HepG2 (cell line): ENCODE data around the gene ZMYM3. TPM values are rescaled to one million over a fixed set of nuclear protein-coding genes. Genes with fewer than 3 reads are reported as not detected.

Experiments used
- EHMT2 ChIP-seq: fragments of 200-600 bp; sonication (generic); IDR thresholded peaks from 2 replicates; pipeline ENCODE4 v1.7.0; 2017; ENCODE audit warnings: antibody characterized with exemption, low read depth, low read length, borderline replicate concordance
- HNRNPLL ChIP-seq: fragments of 200-400 bp; formaldehyde crosslinking; IDR thresholded peaks from 2 replicates; pipeline ENCODE4 v1.6.1; 2017; ENCODE audit warnings: mild to moderate bottlenecking, low read depth, low read length; ENCODE audit not compliant: poor library complexity, severe bottlenecking
- KLF9 ChIP-seq: IDR thresholded peaks from 2 replicates; pipeline ENCODE4 v1.6.1; 2016; ENCODE audit warnings: low read depth
- POGZ ChIP-seq: sonication (generic); formaldehyde crosslinking; IDR thresholded peaks from 2 replicates; pipeline ENCODE4 v1.4.0; 2020; ENCODE audit warnings: mild to moderate bottlenecking, missing genetic modification reagents
- STAG1 ChIP-seq: sonication (generic); formaldehyde crosslinking; IDR thresholded peaks from 2 replicates; pipeline ENCODE4 v1.4.0; 2020; ENCODE audit warnings: missing genetic modification reagents
- TMF1 ChIP-seq: sonication (generic); formaldehyde crosslinking; IDR thresholded peaks from 2 replicates; pipeline ENCODE4 v1.8.1; 2022; ENCODE audit warnings: low read depth, missing genetic modification reagents
- ZBTB8A ChIP-seq: sonication (generic); formaldehyde crosslinking; IDR thresholded peaks from 2 replicates; pipeline ENCODE4 v1.4.0; 2020; ENCODE audit warnings: mild to moderate bottlenecking, low read depth, missing genetic modification reagents, borderline replicate concordance
- ZNF224 ChIP-seq: sonication (generic); formaldehyde crosslinking; IDR thresholded peaks from 2 replicates; pipeline ENCODE4 v1.5.0; 2020; ENCODE audit warnings: mild to moderate bottlenecking, missing genetic modification reagents
- ZNF776 ChIP-seq: sonication (generic); formaldehyde crosslinking; IDR thresholded peaks from 2 replicates; pipeline ENCODE4 v1.4.0; 2020; ENCODE audit warnings: mild to moderate bottlenecking, missing genetic modification reagents
- polyA plus RNA-seq, 8 experiments: library from polyadenylated mRNA; depleted of rRNA in 3 of 8; stranded (reverse) in 7 of 8; unstranded in 1 of 8; fragments of >200 nt; fragmentation: Illumina TruSeq in 4 of 8; extraction: Trizol in 4 of 8; gene quantifications; 2 replicates each; pipeline versions ENCODE4 v1.2.1 to v1.2.3, GENCODE V29; 2011 to 2016; ENCODE audit warnings: low read depth in 4 of 8, missing spikeins in 1 of 8, mixed read lengths in 1 of 8; ENCODE audit not compliant: insufficient read depth in 1 of 8
- total RNA-seq, 5 experiments: library from RNA; depleted of rRNA; stranded (reverse); fragments of >200 nt; fragmentation: Illumina TruSeq; extraction: Trizol; gene quantifications; 2 replicates each; pipeline ENCODE4 v1.2.3, GENCODE V29; 2016; ENCODE audit warnings: low read depth in 1 of 5
- TF ChIP-seq, protein P1 (sequence below): sonication (generic); formaldehyde crosslinking; IDR thresholded peaks from 2 replicates; pipeline ENCODE4 v1.4.0; 2020; ENCODE audit warnings: missing genetic modification reagents
- TF ChIP-seq, protein P2 (sequence below): sonication (generic); formaldehyde crosslinking; IDR thresholded peaks from 2 replicates; pipeline ENCODE4 v1.4.0; 2020; ENCODE audit warnings: missing genetic modification reagents
- TF ChIP-seq, protein P3 (sequence below): sonication (generic); formaldehyde crosslinking; IDR thresholded peaks from 2 replicates; pipeline ENCODE4 v1.9.0; 2022; ENCODE audit warnings: missing genetic modification reagents, mild to moderate bottlenecking, borderline replicate concordance
- TF ChIP-seq, protein P4 (sequence below): sonication (generic); formaldehyde crosslinking; IDR thresholded peaks from 2 replicates; pipeline ENCODE4 v1.5.1; 2020; ENCODE audit warnings: mild to moderate bottlenecking, missing genetic modification reagents, moderate library complexity
- TF ChIP-seq, protein P5 (sequence below): sonication (generic); formaldehyde crosslinking; IDR thresholded peaks from 2 replicates; pipeline ENCODE4 v1.4.0; 2020; ENCODE audit warnings: missing genetic modification reagents

Gene ZMYM3
- total and polyA plus RNA-seq, 2 of the 13 experiments (the other 11 are each of a cell fraction or from before 2014, with no cell fraction given), result 26.4 to 35.4 TPM

DNA sequence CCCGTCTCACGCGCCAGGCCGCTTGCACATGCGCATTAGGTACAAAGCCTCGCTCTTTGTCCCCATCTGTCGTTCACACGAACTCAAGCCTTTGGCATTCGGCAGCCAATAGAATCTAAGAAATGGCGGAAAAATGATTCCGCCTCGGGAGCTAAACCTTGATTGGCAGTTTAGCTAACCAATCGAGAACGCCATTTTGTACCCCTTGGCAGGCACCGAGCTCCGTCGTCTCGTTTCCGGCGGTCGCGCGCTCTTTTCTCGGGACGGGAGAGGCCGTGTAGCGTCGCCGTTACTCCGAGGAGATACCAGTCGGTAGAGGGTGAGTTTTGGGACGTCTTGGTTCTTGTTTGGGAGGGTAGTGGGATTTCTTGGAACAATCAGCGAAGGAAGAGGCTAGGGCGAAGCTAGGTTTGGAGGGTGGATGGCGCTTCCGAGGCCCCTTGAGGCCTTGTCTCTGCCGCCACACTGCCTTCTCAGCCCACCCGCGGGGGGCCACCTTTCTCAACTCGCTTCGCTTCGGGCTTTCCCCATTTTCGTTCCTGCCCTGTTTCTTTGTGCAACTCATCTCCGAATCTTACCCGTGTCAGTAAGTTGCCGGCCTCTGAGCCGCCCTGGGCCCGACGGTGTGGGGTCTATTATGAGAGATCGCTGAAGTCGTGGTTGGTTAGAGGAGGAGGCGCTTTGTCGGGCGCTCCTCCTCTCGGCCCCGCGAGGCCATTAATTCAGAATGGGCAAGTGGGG lies 29.6 kb upstream of the ZMYM3 start, which contains the start of gene NONO (continued):
- peak; percentile 6 for TF ChIP-seq HNRNPLL
- TF ChIP-seq, protein P1, sequence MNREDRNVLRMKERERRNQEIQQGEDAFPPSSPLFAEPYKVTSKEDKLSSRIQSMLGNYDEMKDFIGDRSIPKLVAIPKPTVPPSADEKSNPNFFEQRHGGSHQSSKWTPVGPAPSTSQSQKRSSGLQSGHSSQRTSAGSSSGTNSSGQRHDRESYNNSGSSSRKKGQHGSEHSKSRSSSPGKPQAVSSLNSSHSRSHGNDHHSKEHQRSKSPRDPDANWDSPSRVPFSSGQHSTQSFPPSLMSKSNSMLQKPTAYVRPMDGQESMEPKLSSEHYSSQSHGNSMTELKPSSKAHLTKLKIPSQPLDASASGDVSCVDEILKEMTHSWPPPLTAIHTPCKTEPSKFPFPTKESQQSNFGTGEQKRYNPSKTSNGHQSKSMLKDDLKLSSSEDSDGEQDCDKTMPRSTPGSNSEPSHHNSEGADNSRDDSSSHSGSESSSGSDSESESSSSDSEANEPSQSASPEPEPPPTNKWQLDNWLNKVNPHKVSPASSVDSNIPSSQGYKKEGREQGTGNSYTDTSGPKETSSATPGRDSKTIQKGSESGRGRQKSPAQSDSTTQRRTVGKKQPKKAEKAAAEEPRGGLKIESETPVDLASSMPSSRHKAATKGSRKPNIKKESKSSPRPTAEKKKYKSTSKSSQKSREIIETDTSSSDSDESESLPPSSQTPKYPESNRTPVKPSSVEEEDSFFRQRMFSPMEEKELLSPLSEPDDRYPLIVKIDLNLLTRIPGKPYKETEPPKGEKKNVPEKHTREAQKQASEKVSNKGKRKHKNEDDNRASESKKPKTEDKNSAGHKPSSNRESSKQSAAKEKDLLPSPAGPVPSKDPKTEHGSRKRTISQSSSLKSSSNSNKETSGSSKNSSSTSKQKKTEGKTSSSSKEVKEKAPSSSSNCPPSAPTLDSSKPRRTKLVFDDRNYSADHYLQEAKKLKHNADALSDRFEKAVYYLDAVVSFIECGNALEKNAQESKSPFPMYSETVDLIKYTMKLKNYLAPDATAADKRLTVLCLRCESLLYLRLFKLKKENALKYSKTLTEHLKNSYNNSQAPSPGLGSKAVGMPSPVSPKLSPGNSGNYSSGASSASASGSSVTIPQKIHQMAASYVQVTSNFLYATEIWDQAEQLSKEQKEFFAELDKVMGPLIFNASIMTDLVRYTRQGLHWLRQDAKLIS (CRISPR knock-in tag), result 0 out of 2 replicates have a peak, but pooled peaks have one; percentile 60
- TF ChIP-seq, protein P2, sequence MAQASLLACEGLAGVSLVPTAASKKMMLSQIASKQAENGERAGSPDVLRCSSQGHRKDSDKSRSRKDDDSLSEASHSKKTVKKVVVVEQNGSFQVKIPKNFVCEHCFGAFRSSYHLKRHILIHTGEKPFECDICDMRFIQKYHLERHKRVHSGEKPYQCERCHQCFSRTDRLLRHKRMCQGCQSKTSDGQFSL (CRISPR knock-in tag), result no peak
- TF ChIP-seq, protein P3, sequence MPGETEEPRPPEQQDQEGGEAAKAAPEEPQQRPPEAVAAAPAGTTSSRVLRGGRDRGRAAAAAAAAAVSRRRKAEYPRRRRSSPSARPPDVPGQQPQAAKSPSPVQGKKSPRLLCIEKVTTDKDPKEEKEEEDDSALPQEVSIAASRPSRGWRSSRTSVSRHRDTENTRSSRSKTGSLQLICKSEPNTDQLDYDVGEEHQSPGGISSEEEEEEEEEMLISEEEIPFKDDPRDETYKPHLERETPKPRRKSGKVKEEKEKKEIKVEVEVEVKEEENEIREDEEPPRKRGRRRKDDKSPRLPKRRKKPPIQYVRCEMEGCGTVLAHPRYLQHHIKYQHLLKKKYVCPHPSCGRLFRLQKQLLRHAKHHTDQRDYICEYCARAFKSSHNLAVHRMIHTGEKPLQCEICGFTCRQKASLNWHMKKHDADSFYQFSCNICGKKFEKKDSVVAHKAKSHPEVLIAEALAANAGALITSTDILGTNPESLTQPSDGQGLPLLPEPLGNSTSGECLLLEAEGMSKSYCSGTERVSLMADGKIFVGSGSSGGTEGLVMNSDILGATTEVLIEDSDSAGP (CRISPR knock-in tag), result peak; percentile 48; the same call in 1 of the 2 replicates
- TF ChIP-seq EHMT2, result no peak
- TF ChIP-seq, protein P4, sequence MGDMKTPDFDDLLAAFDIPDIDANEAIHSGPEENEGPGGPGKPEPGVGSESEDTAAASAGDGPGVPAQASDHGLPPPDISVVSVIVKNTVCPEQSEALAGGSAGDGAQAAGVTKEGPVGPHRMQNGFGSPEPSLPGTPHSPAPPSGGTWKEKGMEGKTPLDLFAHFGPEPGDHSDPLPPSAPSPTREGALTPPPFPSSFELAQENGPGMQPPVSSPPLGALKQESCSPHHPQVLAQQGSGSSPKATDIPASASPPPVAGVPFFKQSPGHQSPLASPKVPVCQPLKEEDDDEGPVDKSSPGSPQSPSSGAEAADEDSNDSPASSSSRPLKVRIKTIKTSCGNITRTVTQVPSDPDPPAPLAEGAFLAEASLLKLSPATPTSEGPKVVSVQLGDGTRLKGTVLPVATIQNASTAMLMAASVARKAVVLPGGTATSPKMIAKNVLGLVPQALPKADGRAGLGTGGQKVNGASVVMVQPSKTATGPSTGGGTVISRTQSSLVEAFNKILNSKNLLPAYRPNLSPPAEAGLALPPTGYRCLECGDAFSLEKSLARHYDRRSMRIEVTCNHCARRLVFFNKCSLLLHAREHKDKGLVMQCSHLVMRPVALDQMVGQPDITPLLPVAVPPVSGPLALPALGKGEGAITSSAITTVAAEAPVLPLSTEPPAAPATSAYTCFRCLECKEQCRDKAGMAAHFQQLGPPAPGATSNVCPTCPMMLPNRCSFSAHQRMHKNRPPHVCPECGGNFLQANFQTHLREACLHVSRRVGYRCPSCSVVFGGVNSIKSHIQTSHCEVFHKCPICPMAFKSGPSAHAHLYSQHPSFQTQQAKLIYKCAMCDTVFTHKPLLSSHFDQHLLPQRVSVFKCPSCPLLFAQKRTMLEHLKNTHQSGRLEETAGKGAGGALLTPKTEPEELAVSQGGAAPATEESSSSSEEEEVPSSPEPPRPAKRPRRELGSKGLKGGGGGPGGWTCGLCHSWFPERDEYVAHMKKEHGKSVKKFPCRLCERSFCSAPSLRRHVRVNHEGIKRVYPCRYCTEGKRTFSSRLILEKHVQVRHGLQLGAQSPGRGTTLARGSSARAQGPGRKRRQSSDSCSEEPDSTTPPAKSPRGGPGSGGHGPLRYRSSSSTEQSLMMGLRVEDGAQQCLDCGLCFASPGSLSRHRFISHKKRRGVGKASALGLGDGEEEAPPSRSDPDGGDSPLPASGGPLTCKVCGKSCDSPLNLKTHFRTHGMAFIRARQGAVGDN (CRISPR knock-in tag), result peak; percentile 79
- TF ChIP-seq ZNF224 (CRISPR knock-in tag), result no peak
- no peak for TF ChIP-seq ZNF776
- TF ChIP-seq TMF1 (CRISPR knock-in tag), result no peak
- peak; percentile 29; the same call in 1 of the 2 replicates for TF ChIP-seq POGZ (CRISPR knock-in tag)
- TF ChIP-seq STAG1 (CRISPR knock-in tag), result 0 out of 2 replicates have a peak, but pooled peaks have one; percentile 4
- TF ChIP-seq KLF9, result no peak
- TF ChIP-seq ZBTB8A (CRISPR knock-in tag), result no peak
- TF ChIP-seq, protein P5, sequence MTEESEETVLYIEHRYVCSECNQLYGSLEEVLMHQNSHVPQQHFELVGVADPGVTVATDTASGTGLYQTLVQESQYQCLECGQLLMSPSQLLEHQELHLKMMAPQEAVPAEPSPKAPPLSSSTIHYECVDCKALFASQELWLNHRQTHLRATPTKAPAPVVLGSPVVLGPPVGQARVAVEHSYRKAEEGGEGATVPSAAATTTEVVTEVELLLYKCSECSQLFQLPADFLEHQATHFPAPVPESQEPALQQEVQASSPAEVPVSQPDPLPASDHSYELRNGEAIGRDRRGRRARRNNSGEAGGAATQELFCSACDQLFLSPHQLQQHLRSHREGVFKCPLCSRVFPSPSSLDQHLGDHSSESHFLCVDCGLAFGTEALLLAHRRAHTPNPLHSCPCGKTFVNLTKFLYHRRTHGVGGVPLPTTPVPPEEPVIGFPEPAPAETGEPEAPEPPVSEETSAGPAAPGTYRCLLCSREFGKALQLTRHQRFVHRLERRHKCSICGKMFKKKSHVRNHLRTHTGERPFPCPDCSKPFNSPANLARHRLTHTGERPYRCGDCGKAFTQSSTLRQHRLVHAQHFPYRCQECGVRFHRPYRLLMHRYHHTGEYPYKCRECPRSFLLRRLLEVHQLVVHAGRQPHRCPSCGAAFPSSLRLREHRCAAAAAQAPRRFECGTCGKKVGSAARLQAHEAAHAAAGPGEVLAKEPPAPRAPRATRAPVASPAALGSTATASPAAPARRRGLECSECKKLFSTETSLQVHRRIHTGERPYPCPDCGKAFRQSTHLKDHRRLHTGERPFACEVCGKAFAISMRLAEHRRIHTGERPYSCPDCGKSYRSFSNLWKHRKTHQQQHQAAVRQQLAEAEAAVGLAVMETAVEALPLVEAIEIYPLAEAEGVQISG (CRISPR knock-in tag), result peak; percentile 50; the same call in 1 of the 2 replicates
